ENCODE measurements around the gene TIMM10B. TPM values are rescaled to one million over a fixed set of nuclear protein-coding genes. Genes with fewer than 3 reads are reported as not detected.

Gene TIMM10B
- total RNA-seq, 2 donors from 2014 or later = 42.7 to 43.7 TPM

GRCh38 chr11:6480299-6480914 lies 894 bp upstream of the TIMM10B start:
- peaks cover 70% of the 10 kb centered on the region for H3K36me3 Mint-ChIP-seq (ENCODE audit: low read depth)
- no peaks in the 10 kb centered on the region for H3K9me3 Mint-ChIP-seq
- H3K27me3 Mint-ChIP-seq = no peaks in the 10 kb centered on the region
- H3K4me1 Mint-ChIP-seq = peaks cover 16% of the 10 kb centered on the region
- peak overlapping the region; percentile 97 for H3K27ac Mint-ChIP-seq
- ATAC-seq (replicated peaks) = no peak
- peak overlapping the region; percentile 92 for H3K4me3 Mint-ChIP-seq

- Mint-ChIP-seq H3K27ac (peak overlapping the region; percentile 97), H3K36me3 (ENCODE audit: low read depth) (peaks cover 64% of the 10 kb centered on the region), H3K4me1 (peaks cover 16% of the 10 kb centered on the region), H3K27me3 (no peaks in the 10 kb centered on the region), H3K4me3 (peak overlapping the region; percentile 92), H3K9me3 (no peaks in the 10 kb centered on the region)
- ATAC-seq (replicated peaks) = no peak
These were observed 599 bp downstream of the TIMM10B start for GRCh38 chr11:6481924-6482275.

- no peaks in the 10 kb centered on the region for H3K27me3 Mint-ChIP-seq
- peak overlapping the region; percentile 92 for H3K4me3 Mint-ChIP-seq
- ATAC-seq (replicated peaks) = no peak
These were observed 1.1 kb downstream of the TIMM10B start for GRCh38 chr11:6482441-6482840.

GRCh38 chr11:6483015-6483414 lies 1.7 kb downstream of the TIMM10B start:
- H3K4me3 Mint-ChIP-seq = peak overlapping the region; percentile 92
- peak overlapping the region; percentile 97 for H3K27ac Mint-ChIP-seq
- peaks cover 54% of the 10 kb centered on the region for H3K36me3 Mint-ChIP-seq (ENCODE audit: low read depth)
- no peak for ATAC-seq (replicated peaks)
- H3K9me3 Mint-ChIP-seq = no peaks in the 10 kb centered on the region
- H3K4me1 Mint-ChIP-seq = peaks cover 16% of the 10 kb centered on the region
- no peaks in the 10 kb centered on the region for H3K27me3 Mint-ChIP-seq

More at GRCh38 chr11:6482441-6482840, 1.1 kb downstream of the TIMM10B start:
- peaks cover 16% of the 10 kb centered on the region for H3K4me1 Mint-ChIP-seq
- peak overlapping the region; percentile 97 for H3K27ac Mint-ChIP-seq
- H3K36me3 Mint-ChIP-seq (ENCODE audit: low read depth) = peaks cover 59% of the 10 kb centered on the region
- no peaks in the 10 kb centered on the region for H3K9me3 Mint-ChIP-seq

GRCh38 chr11:6485661-6486060 lies 4.4 kb downstream of the TIMM10B start:
- Mint-ChIP-seq H3K27me3 (no peaks in the 10 kb centered on the region), H3K4me3 (no peak overlapping the region), H3K9me3 (no peaks in the 10 kb centered on the region), H3K36me3 (ENCODE audit: low read depth) (peaks cover 55% of the 10 kb centered on the region), H3K27ac (no peak overlapping the region), H3K4me1 (peaks cover 13% of the 10 kb centered on the region)
- no peak for ATAC-seq (replicated peaks)

GRCh38 chr11:6486256-6486655 lies 5.0 kb downstream of the TIMM10B start:
- H3K36me3 Mint-ChIP-seq (ENCODE audit: low read depth) = peaks cover 55% of the 10 kb centered on the region
- no peaks in the 10 kb centered on the region for H3K27me3 Mint-ChIP-seq
- H3K27ac Mint-ChIP-seq = no peak overlapping the region
- H3K9me3 Mint-ChIP-seq = no peaks in the 10 kb centered on the region
- peaks cover 12% of the 10 kb centered on the region for H3K4me1 Mint-ChIP-seq
- H3K4me3 Mint-ChIP-seq = no peak overlapping the region
- ATAC-seq (replicated peaks) = peak; percentile 13

- no peak overlapping the region for H3K4me3 Mint-ChIP-seq
- peaks cover 58% of the 10 kb centered on the region for H3K36me3 Mint-ChIP-seq (ENCODE audit: low read depth)
- peaks cover 12% of the 10 kb centered on the region for H3K4me1 Mint-ChIP-seq
- no peak for ATAC-seq (replicated peaks)
- no peaks in the 10 kb centered on the region for H3K9me3 Mint-ChIP-seq
- H3K27me3 Mint-ChIP-seq = no peaks in the 10 kb centered on the region
- no peak overlapping the region for H3K27ac Mint-ChIP-seq
These were observed 5.6 kb downstream of the TIMM10B start for GRCh38 chr11:6486938-6487337.

- Mint-ChIP-seq H3K4me3 (no peak overlapping the region), H3K36me3 (ENCODE audit: low read depth) (peaks cover 59% of the 10 kb centered on the region), H3K27ac (no peak overlapping the region), H3K4me1 (peaks cover 2% of the 10 kb centered on the region), H3K27me3 (no peaks in the 10 kb centered on the region), H3K9me3 (no peaks in the 10 kb centered on the region)
- ATAC-seq (replicated peaks) = no peak
These were observed 7.0 kb downstream of the TIMM10B start for GRCh38 chr11:6488342-6488741.

GRCh38 chr11:6488821-6489220 lies 7.5 kb downstream of the TIMM10B start:
- peaks cover 59% of the 10 kb centered on the region for H3K36me3 Mint-ChIP-seq (ENCODE audit: low read depth)
- H3K27ac Mint-ChIP-seq = no peak overlapping the region
- no peaks in the 10 kb centered on the region for H3K9me3 Mint-ChIP-seq
- ATAC-seq (replicated peaks) = no peak
- H3K4me3 Mint-ChIP-seq = no peak overlapping the region
- no peaks in the 10 kb centered on the region for H3K4me1 Mint-ChIP-seq
- no peaks in the 10 kb centered on the region for H3K27me3 Mint-ChIP-seq

- H3K9me3 Mint-ChIP-seq = no peaks in the 10 kb centered on the region
- H3K4me1 Mint-ChIP-seq = peaks cover under 1% of the 10 kb centered on the region
- no peaks in the 10 kb centered on the region for H3K27me3 Mint-ChIP-seq
- H3K4me3 Mint-ChIP-seq = no peak overlapping the region
- H3K27ac Mint-ChIP-seq = no peak overlapping the region
- H3K36me3 Mint-ChIP-seq (ENCODE audit: low read depth) = peaks cover 61% of the 10 kb centered on the region
- no peak for ATAC-seq (replicated peaks)
These were observed 8.0 kb downstream of the TIMM10B start for GRCh38 chr11:6489306-6489705.

GRCh38 chr11:6497069-6497839 lies 16.0 kb downstream of the TIMM10B start, which contains the start of gene DNHD1:
Gene DNHD1, plus strand, starts transcription at chr11:6497280. Its CDS starts 936 bp downstream, at chr11:6498216.
- H3K27me3 Mint-ChIP-seq = no peaks in the 10 kb centered on the region
- no peaks in the 10 kb centered on the region for H3K9me3 Mint-ChIP-seq
- peaks cover 10% of the 10 kb centered on the region for H3K4me1 Mint-ChIP-seq
- H3K27ac Mint-ChIP-seq = no peak within 1 kb of the TSS
- H3K36me3 Mint-ChIP-seq (ENCODE audit: low read depth) = peaks cover 70% of the 10 kb centered on the region
- H3K4me3 Mint-ChIP-seq = no peak within 1 kb of the TSS
- no peak for ATAC-seq (replicated peaks)

- Mint-ChIP-seq H3K4me1 (peaks cover 10% of the 10 kb centered on the region), H3K27me3 (no peaks in the 10 kb centered on the region), H3K27ac (no peak overlapping the region), H3K9me3 (no peaks in the 10 kb centered on the region), H3K36me3 (ENCODE audit: low read depth) (peaks cover 70% of the 10 kb centered on the region), H3K4me3 (no peak overlapping the region)
- no peak for ATAC-seq (replicated peaks)
These were observed 16.8 kb downstream of the TIMM10B start for GRCh38 chr11:6498121-6498520.

GRCh38 chr11:6498544-6498943 lies 17.2 kb downstream of the TIMM10B start:
- Mint-ChIP-seq H3K27ac (no peak overlapping the region), H3K36me3 (ENCODE audit: low read depth) (peaks cover 70% of the 10 kb centered on the region), H3K27me3 (no peaks in the 10 kb centered on the region), H3K4me1 (peaks cover 10% of the 10 kb centered on the region), H3K4me3 (no peak overlapping the region), H3K9me3 (no peaks in the 10 kb centered on the region)
- no peak for ATAC-seq (replicated peaks)

- peak overlapping the region; percentile 63 for H3K27ac Mint-ChIP-seq
- no peak overlapping the region for H3K4me3 Mint-ChIP-seq
- peaks cover 5% of the 10 kb centered on the region for H3K4me1 Mint-ChIP-seq
- peaks cover 70% of the 10 kb centered on the region for H3K36me3 Mint-ChIP-seq (ENCODE audit: low read depth)
- no peaks in the 10 kb centered on the region for H3K27me3 Mint-ChIP-seq
- no peaks in the 10 kb centered on the region for H3K9me3 Mint-ChIP-seq
- no peak for ATAC-seq (replicated peaks)
These were observed 21.1 kb downstream of the TIMM10B start for GRCh38 chr11:6502382-6502781.

- no peaks in the 10 kb centered on the region for H3K9me3 Mint-ChIP-seq
- H3K36me3 Mint-ChIP-seq (ENCODE audit: low read depth) = peaks cover 68% of the 10 kb centered on the region
- no peak overlapping the region for H3K4me3 Mint-ChIP-seq
- peaks cover 5% of the 10 kb centered on the region for H3K4me1 Mint-ChIP-seq
- ATAC-seq (replicated peaks) = no peak
- H3K27me3 Mint-ChIP-seq = no peaks in the 10 kb centered on the region
- H3K27ac Mint-ChIP-seq = no peak overlapping the region
These were observed 22.9 kb downstream of the TIMM10B start for GRCh38 chr11:6504166-6504565.

Data from activated T-helper 17 cell treated with anti-CD3 and anti-CD28 coated beads, Interleukin-2, amount 50 U/mL, for 72 hours (primary cell).